Frontal cortex (tissue), 4 donors: Measurements from ENCODE around the gene INSYN1. TPM values are rescaled to one million over a fixed set of nuclear protein-coding genes. Genes with fewer than 3 reads are reported as not detected.
"Not testable (repeated sequence)": the region's sequence is repeated elsewhere in the genome, so short reads cannot be mapped to it uniquely, and the experiment has no call there.

Experiments
- DNase-seq, 2 donors: peaks; one replicate each; pipeline ENCODE4 v3.0.0; 2012; ENCODE audit warnings: low spot score in 2 of 2
- FAIRE-seq: peaks from 2 replicates; lab custom pipeline; 2012; peaks lifted over from hg19 to GRCh38; lab: Jason Lieb, UNC
- total RNA-seq: library from RNA; depleted of rRNA; stranded (reverse); fragments of >200 nt; gene quantifications from one replicate; pipeline ENCODE4 v1.2.3, GENCODE V29; 2014
- donor health status: control.
- donor health status: control.
- donor health status: control.

The INSYN1 gene
- total RNA-seq, 1 donor from 2014 or later, result 26.1 TPM

GRCh38 chr15:73723191-73723590, 30.0 kb downstream of the INSYN1 start:
- FAIRE-seq, result no peak
- DNase-seq, result no peak

GRCh38 chr15:73722425-73722824, 30.7 kb downstream of the INSYN1 start:
- DNase-seq, result no peak
- FAIRE-seq, result no peak

GRCh38 chr15:73718694-73719093, 34.5 kb downstream of the INSYN1 start:
- DNase-seq (no peak), FAIRE-seq (no peak)

- FAIRE-seq (no peak), DNase-seq (no peak)
Observed at GRCh38 chr15:73717802-73718201, 35.3 kb downstream of the INSYN1 start.

GRCh38 chr15:73717206-73717605, 35.9 kb downstream of the INSYN1 start:
- FAIRE-seq (no peak), DNase-seq (no peak)

- FAIRE-seq, result no peak
- DNase-seq, result no peak
Observed at GRCh38 chr15:73716417-73716816, 36.7 kb downstream of the INSYN1 start.

- DNase-seq, result no peak
- FAIRE-seq, result no peak
Observed at GRCh38 chr15:73715417-73715816, 37.7 kb downstream of the INSYN1 start.

GRCh38 chr15:73714695-73715301, 38.4 kb downstream of the INSYN1 start:
- no peak for DNase-seq
- no peak for FAIRE-seq

- DNase-seq, result no peak
- FAIRE-seq, result no peak
Observed at GRCh38 chr15:73712107-73712506, 41.0 kb downstream of the INSYN1 start.

GRCh38 chr15:73711526-73711925, 41.6 kb downstream of the INSYN1 start:
- FAIRE-seq, result no peak
- DNase-seq, result no peak

GRCh38 chr15:73710321-73710720, 42.8 kb downstream of the INSYN1 start:
- no peak for FAIRE-seq
- DNase-seq, result no peak

GRCh38 chr15:73709686-73710085, 43.5 kb downstream of the INSYN1 start:
- FAIRE-seq (no peak), DNase-seq (no peak)

GRCh38 chr15:73709241-73709640, 43.9 kb downstream of the INSYN1 start:
- FAIRE-seq, result no peak

GRCh38 chr15:73708691-73709090, 44.5 kb downstream of the INSYN1 start:
- DNase-seq, result no peak
- no peak for FAIRE-seq

More at GRCh38 chr15:73709241-73709640, 43.9 kb downstream of the INSYN1 start:
- DNase-seq, result no peak

- DNase-seq (peak in 1 of 2 donors; percentile 61), FAIRE-seq (no peak)
Observed at GRCh38 chr15:73704869-73705645, 48.1 kb downstream of the INSYN1 start.

GRCh38 chr15:73704142-73704868, 48.8 kb downstream of the INSYN1 start:
- DNase-seq, FAIRE-seq: not testable (repeated sequence)

GRCh38 chr15:73703601-73704000, 49.5 kb downstream of the INSYN1 start:
- not testable (repeated sequence) for DNase-seq, FAIRE-seq

- FAIRE-seq, DNase-seq: not testable (repeated sequence)
Observed at GRCh38 chr15:73702311-73703239, 50.6 kb downstream of the INSYN1 start.

GRCh38 chr15:73700041-73700842, 52.9 kb downstream of the INSYN1 start:
- DNase-seq, result peak; percentile 66 to 71
- peak; percentile 30 for FAIRE-seq
